SU-DHL-6 (cell line): Measurements from ENCODE around the gene ELL2.

Experiments used
- H2AFZ ChIP-seq: fragments of 200-600 bp; sonication (generic); 2 replicates; pipeline ENCODE4 v1.6.1; 2014; ENCODE audit warnings: low read depth, mild to moderate bottlenecking, moderate library complexity, mixed read lengths, antibody characterized with exemption, low read length; ENCODE audit not compliant: severe bottlenecking
- H3F3A ChIP-seq: fragments of 200-600 bp; shearing (Covaris generic); 2 replicates; pipeline ENCODE4 v1.6.0; 2016; ENCODE audit warnings: antibody characterized with exemption, mild to moderate bottlenecking; ENCODE audit not compliant: insufficient read depth
- H3K27ac ChIP-seq: fragments of 200-600 bp; sonication (generic); 2 replicates; pipeline ENCODE4 v1.5.1; 2016; ENCODE audit warnings: low read depth, mild to moderate bottlenecking, low read length, moderate library complexity, mixed read lengths
- H3K27me3 ChIP-seq: fragments of 200-600 bp; sonication (generic), shearing (Covaris generic); 2 replicates; pipeline ENCODE4 v1.6.0; 2014; ENCODE audit warnings: mild to moderate bottlenecking, low read length
- H3K36me3 ChIP-seq: fragments of 200-600 bp; sonication (generic); 2 replicates; pipeline ENCODE4 v1.6.1; 2014; ENCODE audit warnings: mild to moderate bottlenecking, low read length, mixed read lengths
- H3K4me2 ChIP-seq: fragments of 300-600, 200-600 bp; shearing (Covaris generic), sonication (generic); 2 replicates; pipeline ENCODE4 v1.6.0; 2014; ENCODE audit warnings: low read length, low read depth, mild to moderate bottlenecking; ENCODE audit not compliant: poor library complexity, severe bottlenecking
- H3K4me3 ChIP-seq: fragments of 200-600 bp; sonication (generic); 2 replicates; pipeline ENCODE4 v1.5.1; 2014; ENCODE audit warnings: antibody characterized with exemption, low read length, mild to moderate bottlenecking, mixed read lengths; ENCODE audit not compliant: insufficient read depth, poor library complexity, severe bottlenecking
- H3K79me2 ChIP-seq: fragments of 200-600 bp; sonication (generic); 2 replicates; pipeline ENCODE4 v1.6.1; 2014; ENCODE audit warnings: mild to moderate bottlenecking, low read length, moderate library complexity; ENCODE audit not compliant: insufficient read depth
- H3K9ac ChIP-seq: fragments of 200-600 bp; sonication (generic); 2 replicates; pipeline ENCODE4 v1.7.0; 2014; ENCODE audit warnings: mild to moderate bottlenecking, low read length
- H3K9me2 ChIP-seq: fragments of 200-600 bp; sonication (generic); replicated peaks from 2 replicates; pipeline ENCODE4 v1.6.1; 2014; ENCODE audit warnings: low read length; ENCODE audit not compliant: insufficient read depth
- H3K9me3 ChIP-seq: fragments of 200-600 bp; sonication (generic); 2 replicates; pipeline ENCODE4 v1.6.1; 2014; ENCODE audit warnings: low read length, mixed read lengths; ENCODE audit not compliant: insufficient read depth
- H4K20me1 ChIP-seq: fragments of 200-600 bp; sonication (generic); 2 replicates; pipeline ENCODE4 v1.6.1; 2014; ENCODE audit warnings: low read depth, mild to moderate bottlenecking, antibody characterized with exemption, low read length, moderate library complexity, mixed read lengths
- CTCF ChIP-seq: fragments of 200-600 bp; sonication (generic); IDR thresholded peaks from one replicate; pipeline ENCODE4 v1.5.1; 2017; ENCODE audit warnings: antibody characterized with exemption, mild to moderate bottlenecking, low read length, moderate library complexity; ENCODE audit not compliant: insufficient read depth, poor library complexity, severe bottlenecking
- EZH2phosphoT487 ChIP-seq: fragments of 200-600 bp; sonication (generic), shearing (Covaris generic); conservative IDR thresholded peaks from 2 replicates; pipeline ENCODE4 v1.6.1; 2018; ENCODE audit warnings: mild to moderate bottlenecking, antibody characterized with exemption, low read length, moderate library complexity, mixed read lengths

ELL2 gene

DNA sequence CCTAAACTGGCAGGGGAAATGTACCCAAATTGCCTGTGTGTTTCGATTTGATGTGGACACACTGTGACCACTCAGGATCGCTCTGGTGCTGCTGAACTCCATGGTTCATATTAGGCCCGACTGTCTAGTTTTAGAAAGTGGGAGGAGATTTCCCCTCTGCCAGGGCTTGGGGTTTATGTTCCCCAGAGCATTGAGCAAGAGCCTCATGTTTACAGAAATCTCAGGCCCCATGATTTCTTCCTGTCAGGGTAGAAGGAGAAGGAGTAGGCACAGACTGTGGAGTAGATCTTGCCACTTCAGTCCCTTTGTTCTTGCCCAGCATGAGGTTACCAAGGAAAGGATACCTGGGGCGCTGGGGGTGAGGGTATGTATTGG is 98.3 kb downstream of the ELL2 start:
- no peak for TF ChIP-seq EZH2phosphoT487
- no peak for TF ChIP-seq CTCF
- Histone ChIP-seq H3K27ac (no peak overlapping the region), H2AFZ (no peak overlapping the region), H3F3A (no peaks in the 10 kb centered on the region), H3K36me3 (no peaks in the 10 kb centered on the region), H3K27me3 (no peaks in the 10 kb centered on the region), H3K4me3 (no peak overlapping the region), H3K4me2 (no peak overlapping the region), H3K9me2 (no peaks in the 10 kb centered on the region), H4K20me1 (no peaks in the 10 kb centered on the region), H3K9ac (no peak overlapping the region), H3K9me3 (no peaks in the 10 kb centered on the region), H3K79me2 (no peaks in the 10 kb centered on the region)

DNA sequence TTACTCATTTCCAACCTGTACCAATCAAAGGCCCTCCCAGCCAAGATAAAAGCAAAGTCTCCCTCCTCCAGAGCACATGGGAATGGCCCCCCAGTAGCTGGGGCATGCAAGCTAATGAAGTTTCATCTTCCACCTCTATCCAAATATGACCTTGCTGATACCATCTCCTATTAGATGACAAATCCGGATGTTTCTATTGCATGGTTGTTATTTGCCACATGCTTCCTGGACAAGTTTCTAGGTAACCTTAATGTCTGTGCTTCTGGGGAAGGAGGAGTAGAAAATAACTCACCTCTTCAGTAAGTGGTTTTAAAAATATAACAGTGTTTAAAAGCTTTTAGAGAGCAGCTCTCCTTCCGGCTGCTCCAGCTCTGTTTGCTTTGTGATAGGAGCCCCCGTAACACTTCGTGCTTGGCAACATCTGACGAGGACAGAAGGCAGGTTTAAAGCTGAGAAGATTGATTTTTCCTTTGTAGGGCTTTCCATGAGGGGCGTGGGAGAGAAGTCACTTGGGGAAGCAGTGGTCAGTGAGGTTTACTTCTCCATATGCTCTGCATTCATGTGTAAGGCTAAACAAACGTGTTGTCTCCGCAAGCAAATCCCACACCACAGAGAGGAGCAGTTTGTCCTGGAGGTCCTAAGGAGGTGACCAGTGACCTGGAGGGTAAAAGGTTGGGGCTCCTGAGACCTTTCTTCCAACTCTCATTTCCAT is 98.8 kb downstream of the ELL2 start:
- Histone ChIP-seq H3K4me2 (no peak overlapping the region), H3K9me2 (no peaks in the 10 kb centered on the region), H3K27ac (no peak overlapping the region), H3K9me3 (no peaks in the 10 kb centered on the region), H2AFZ (no peak overlapping the region), H4K20me1 (no peaks in the 10 kb centered on the region), H3K4me3 (no peak overlapping the region), H3K79me2 (no peaks in the 10 kb centered on the region), H3K36me3 (no peaks in the 10 kb centered on the region), H3F3A (no peaks in the 10 kb centered on the region), H3K9ac (no peak overlapping the region), H3K27me3 (no peaks in the 10 kb centered on the region)
- no peak for TF ChIP-seq EZH2phosphoT487
- no peak for TF ChIP-seq CTCF

GRCh38 chr5:95861864-95862561 is 99.6 kb downstream of the ELL2 start:
- no peaks in the 10 kb centered on the region for H3K9me3 ChIP-seq
- no peak overlapping the region for H2AFZ ChIP-seq
- no peaks in the 10 kb centered on the region for H3F3A ChIP-seq
- no peaks in the 10 kb centered on the region for H3K79me2 ChIP-seq
- H3K9ac ChIP-seq, result no peak overlapping the region
- H3K36me3 ChIP-seq, result no peaks in the 10 kb centered on the region
- no peak overlapping the region for H3K4me2 ChIP-seq
- no peaks in the 10 kb centered on the region for H3K9me2 ChIP-seq
- no peaks in the 10 kb centered on the region for H3K27me3 ChIP-seq
- no peaks in the 10 kb centered on the region for H4K20me1 ChIP-seq
- TF ChIP-seq EZH2phosphoT487, result no peak
- TF ChIP-seq CTCF, result no peak
- H3K27ac ChIP-seq, result no peak overlapping the region
- no peak overlapping the region for H3K4me3 ChIP-seq
